Measurements from ENCODE around the gene SLC15A5.

Gene SLC15A5

DNA sequence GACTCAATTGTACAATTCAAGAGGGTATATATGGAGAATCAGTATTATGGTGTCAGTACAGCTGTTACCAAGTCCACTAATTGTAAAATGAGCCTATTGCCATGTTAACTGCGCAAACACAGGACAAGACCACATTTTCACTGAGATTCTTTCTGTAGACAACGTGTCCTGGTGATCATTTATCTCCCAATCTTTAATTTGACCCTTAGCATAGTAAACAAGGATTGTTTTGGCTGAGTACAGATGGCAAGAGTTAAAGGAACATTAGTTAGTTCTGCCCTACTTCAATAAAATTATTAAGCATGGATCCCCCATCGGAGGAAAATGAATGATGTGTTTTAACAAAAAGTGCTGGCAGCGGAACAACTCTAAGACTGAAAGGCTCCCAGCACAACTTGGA lies 36.1 kb downstream of the SLC15A5 start:
- ATAC-seq (ENCODE audit: low read depth) = no peak
- no peaks in the 10 kb centered on the region for H3K36me3 ChIP-seq (ENCODE audit: low read depth)
- H3K4me1 ChIP-seq (ENCODE audit: insufficient read depth, poor library complexity, severe bottlenecking) = no peaks in the 10 kb centered on the region
- no peaks in the 10 kb centered on the region for H3K27me3 ChIP-seq (ENCODE audit: insufficient read depth, poor library complexity, severe bottlenecking)
- DNase-seq (ENCODE audit: low spot score) = no peak
- no peak overlapping the region for H3K27ac ChIP-seq (ENCODE audit: poor library complexity, severe bottlenecking)
- no peak overlapping the region for H3K4me3 ChIP-seq (ENCODE audit: severe bottlenecking)
- no peak for TF ChIP-seq CTCF (IDR thresholded peaks at IDR 0.05; ENCODE audit: poor library complexity, severe bottlenecking)
- no peaks in the 10 kb centered on the region for H3K9me3 ChIP-seq (ENCODE audit: severe bottlenecking)

- no peak overlapping the region for H3K4me3 ChIP-seq (ENCODE audit: severe bottlenecking)
- H3K27me3 ChIP-seq (ENCODE audit: insufficient read depth, poor library complexity, severe bottlenecking) = no peaks in the 10 kb centered on the region
- H3K4me1 ChIP-seq (ENCODE audit: insufficient read depth, poor library complexity, severe bottlenecking) = no peaks in the 10 kb centered on the region
- ATAC-seq (ENCODE audit: low read depth) (peak; percentile 45; the same call in 1 of the 3 replicates), DNase-seq (ENCODE audit: low spot score) (no peak)
- H3K36me3 ChIP-seq (ENCODE audit: low read depth) = no peaks in the 10 kb centered on the region
- no peak for TF ChIP-seq CTCF (IDR thresholded peaks at IDR 0.05; ENCODE audit: poor library complexity, severe bottlenecking)
- H3K27ac ChIP-seq (ENCODE audit: poor library complexity, severe bottlenecking) = no peak overlapping the region
- no peaks in the 10 kb centered on the region for H3K9me3 ChIP-seq (ENCODE audit: severe bottlenecking)
These were observed 38.8 kb downstream of the SLC15A5 start for GRCh38 chr12:16238661-16239060.

GRCh38 chr12:16229676-16230075 lies 47.8 kb downstream of the SLC15A5 start:
- DNase-seq (ENCODE audit: low spot score) (no peak), ATAC-seq (ENCODE audit: low read depth) (no peak)
- Histone ChIP-seq H3K9me3 (ENCODE audit: severe bottlenecking) (no peaks in the 10 kb centered on the region), H3K27ac (ENCODE audit: poor library complexity, severe bottlenecking) (no peak overlapping the region), H3K4me1 (ENCODE audit: insufficient read depth, poor library complexity, severe bottlenecking) (no peaks in the 10 kb centered on the region), H3K36me3 (ENCODE audit: low read depth) (no peaks in the 10 kb centered on the region), H3K27me3 (ENCODE audit: insufficient read depth, poor library complexity, severe bottlenecking) (no peaks in the 10 kb centered on the region), H3K4me3 (ENCODE audit: severe bottlenecking) (no peak overlapping the region)
- TF ChIP-seq CTCF (IDR thresholded peaks at IDR 0.05; ENCODE audit: poor library complexity, severe bottlenecking) = no peak

DNA sequence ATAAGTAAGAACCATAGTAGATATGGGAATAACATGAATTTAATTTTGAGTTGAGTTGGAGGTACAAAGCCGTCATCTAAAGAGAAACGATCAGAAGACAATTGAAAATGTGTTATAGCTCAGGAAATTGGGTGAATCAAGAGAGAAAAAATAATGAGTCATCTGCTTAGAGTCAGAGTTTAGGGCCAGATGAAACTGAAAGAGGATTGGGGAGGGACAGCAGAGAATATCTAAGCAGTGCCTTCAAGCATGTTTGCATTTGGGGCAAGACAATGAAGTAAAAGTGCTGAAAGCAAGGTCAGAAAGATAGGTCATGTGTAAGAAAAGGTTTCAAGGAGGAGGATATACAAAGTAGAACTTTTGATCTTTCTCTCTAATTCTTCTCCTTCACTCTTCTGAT lies 49.4 kb downstream of the SLC15A5 start:
- Histone ChIP-seq H3K36me3 (ENCODE audit: low read depth) (no peaks in the 10 kb centered on the region), H3K9me3 (ENCODE audit: severe bottlenecking) (no peaks in the 10 kb centered on the region), H3K4me3 (ENCODE audit: severe bottlenecking) (no peak overlapping the region), H3K27ac (ENCODE audit: poor library complexity, severe bottlenecking) (no peak overlapping the region), H3K27me3 (ENCODE audit: insufficient read depth, poor library complexity, severe bottlenecking) (no peaks in the 10 kb centered on the region), H3K4me1 (ENCODE audit: insufficient read depth, poor library complexity, severe bottlenecking) (no peaks in the 10 kb centered on the region)
- ATAC-seq (ENCODE audit: low read depth) = no peak
- no peak for TF ChIP-seq CTCF (IDR thresholded peaks at IDR 0.05; ENCODE audit: poor library complexity, severe bottlenecking)
- DNase-seq (ENCODE audit: low spot score) = no peak

DNA sequence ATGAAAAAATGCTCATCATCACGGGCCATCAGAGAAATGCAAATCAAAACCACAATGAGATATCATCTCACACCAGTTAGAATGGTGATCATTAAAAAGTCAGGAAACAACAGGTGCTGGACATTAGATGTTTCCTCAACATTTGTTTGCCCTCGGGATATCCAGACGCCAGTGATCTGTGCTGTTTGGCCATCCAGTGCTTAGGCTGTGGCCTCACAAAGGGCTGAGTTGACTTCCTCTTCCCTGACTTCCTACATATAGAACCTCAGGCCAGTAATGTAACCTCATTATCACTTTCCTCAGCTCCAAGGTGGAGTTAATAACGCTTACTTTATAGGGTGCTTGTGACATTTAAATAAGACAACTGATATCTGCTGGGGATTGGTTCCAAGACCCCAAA lies 51.8 kb downstream of the SLC15A5 start:
- no peak for TF ChIP-seq CTCF (IDR thresholded peaks at IDR 0.05; ENCODE audit: poor library complexity, severe bottlenecking)
- Histone ChIP-seq H3K27me3 (ENCODE audit: insufficient read depth, poor library complexity, severe bottlenecking) (no peaks in the 10 kb centered on the region), H3K4me3 (ENCODE audit: severe bottlenecking) (no peak overlapping the region), H3K9me3 (ENCODE audit: severe bottlenecking) (no peaks in the 10 kb centered on the region), H3K36me3 (ENCODE audit: low read depth) (no peaks in the 10 kb centered on the region), H3K27ac (ENCODE audit: poor library complexity, severe bottlenecking) (no peak overlapping the region), H3K4me1 (ENCODE audit: insufficient read depth, poor library complexity, severe bottlenecking) (no peaks in the 10 kb centered on the region)
- ATAC-seq (ENCODE audit: low read depth) = no peak
- DNase-seq (ENCODE audit: low spot score) = no peak
